Measurements from ENCODE around the gene GNAS. TPM values are rescaled to one million over a fixed set of nuclear protein-coding genes. Genes with fewer than 3 reads are reported as not detected.

The GNAS gene
- total RNA-seq, 1 donor from 2014 or later = 875 TPM

DNA sequence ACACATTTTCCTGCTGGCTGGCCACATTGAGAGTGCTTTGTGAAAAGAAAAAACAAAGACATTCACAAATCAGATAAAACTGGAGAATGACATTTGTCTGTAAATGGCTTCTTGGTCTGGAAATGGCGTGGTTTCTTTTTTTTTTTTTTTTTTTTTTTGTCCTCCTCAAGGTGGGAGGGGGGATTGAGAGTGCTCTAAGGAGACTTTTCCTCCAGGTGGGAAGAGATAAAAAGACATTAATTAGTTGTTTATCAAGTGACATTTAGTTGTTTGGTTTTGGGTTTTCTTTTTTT, 40.4 kb downstream of the GNAS start:
- DNase-seq (ENCODE audit: extremely low spot score in 2 of 2) = no peak
- peaks cover 56% of the 10 kb centered on the region for H3K4me1 ChIP-seq
- no peaks in the 10 kb centered on the region for H3K9me3 ChIP-seq
- peak overlapping the region; percentile 74 to 89 for H3K4me3 ChIP-seq
- peak overlapping the region; percentile 99 for H3K27ac ChIP-seq
- H3K27me3 ChIP-seq = no peaks in the 10 kb centered on the region
- intact Hi-C loops (cut with DNase I) = loop anchor here (5.0 kb wide), 2 partner anchors 89 to 139 kb away; partner anchors contain the start of genes ATP5F1E and NELFCD
- TF ChIP-seq POLR2AphosphoS5 (IDR thresholded peaks at IDR 0.05; ENCODE audit: insufficient read depth in 1 of 2, low read depth in 1 of 2) (no peak), CTCF (IDR thresholded peaks at IDR 0.05) (no peak), POLR2A (IDR thresholded peaks at IDR 0.05) (no peak)
- H3K36me3 ChIP-seq = peaks cover 0 to 14% of the 10 kb centered on the region in 2 donors

- Histone ChIP-seq H3K4me1 (peaks cover 57% of the 10 kb centered on the region), H3K27me3 (no peaks in the 10 kb centered on the region), H3K9me3 (no peaks in the 10 kb centered on the region), H3K4me3 (peak overlapping the region; percentile 1 to 74), H3K36me3 (peaks cover 0 to 14% of the 10 kb centered on the region in 2 donors), H3K27ac (peak overlapping the region; percentile 99)
- TF ChIP-seq CTCF (IDR thresholded peaks at IDR 0.05) = no peak
- TF ChIP-seq POLR2AphosphoS5 (IDR thresholded peaks at IDR 0.05; ENCODE audit: insufficient read depth in 1 of 2, low read depth in 1 of 2) = no peak
- TF ChIP-seq POLR2A (IDR thresholded peaks at IDR 0.05) = no peak
- intact Hi-C loops (cut with DNase I) = loop anchor here (5.0 kb wide), 2 partner anchors 89 to 139 kb away; partner anchors contain the start of genes ATP5F1E and NELFCD
- no peak for DNase-seq (ENCODE audit: extremely low spot score in 2 of 2)
Observed at GRCh38 chr20:58893355-58894120, 41.0 kb downstream of the GNAS start.

DNA sequence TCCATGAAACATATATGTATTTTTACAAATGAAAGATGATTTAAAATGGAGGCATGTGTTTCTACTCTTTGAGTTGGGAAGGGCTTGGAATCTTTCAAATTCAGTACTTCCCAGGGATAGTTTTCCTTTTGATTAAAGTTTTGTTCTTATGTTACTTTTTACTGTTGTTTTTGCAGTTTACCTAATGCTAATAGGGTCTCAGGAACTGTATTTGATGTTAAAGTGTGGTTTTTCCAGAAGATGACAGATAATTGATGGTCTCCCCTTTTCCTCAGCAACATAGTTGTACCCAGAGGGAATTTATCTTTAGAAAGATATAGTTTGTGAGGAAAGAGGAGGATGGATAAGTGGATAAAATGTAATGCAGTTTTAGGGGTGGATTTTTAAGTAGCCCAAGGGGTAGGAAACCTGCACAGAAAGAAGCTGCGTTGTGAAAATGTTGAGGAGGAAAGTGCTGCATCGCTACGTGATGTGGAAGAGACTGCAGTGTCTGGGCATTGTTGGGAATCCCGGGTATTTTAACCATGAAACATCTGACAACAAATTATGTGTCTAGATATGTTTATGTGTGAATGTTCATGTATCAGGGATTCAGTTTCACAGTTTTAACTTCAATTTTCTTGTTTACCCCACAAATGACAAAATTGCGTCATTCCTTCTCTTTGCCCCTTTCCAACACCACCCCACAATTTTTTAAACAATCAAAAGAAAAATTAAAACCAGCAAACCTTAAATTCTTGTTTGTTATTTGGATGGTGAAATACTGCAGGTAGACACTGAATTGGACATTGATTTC, 42.3 kb downstream of the GNAS start:
- Histone ChIP-seq H3K4me3 (peak overlapping the region; percentile 11 to 23), H3K36me3 (peaks cover 0 to 26% of the 10 kb centered on the region in 2 donors), H3K27me3 (no peaks in the 10 kb centered on the region), H3K27ac (no peak overlapping the region), H3K9me3 (no peaks in the 10 kb centered on the region), H3K4me1 (peaks cover 70% of the 10 kb centered on the region)
- no peak for DNase-seq (ENCODE audit: extremely low spot score in 2 of 2)
- intact Hi-C loops (cut with DNase I) = loop anchor here (5.0 kb wide), 2 partner anchors 87 to 137 kb away; partner anchors contain the start of genes ATP5F1E and NELFCD
- TF ChIP-seq POLR2A (IDR thresholded peaks at IDR 0.05) (no peak), POLR2AphosphoS5 (IDR thresholded peaks at IDR 0.05; ENCODE audit: insufficient read depth in 1 of 2, low read depth in 1 of 2) (no peak), CTCF (IDR thresholded peaks at IDR 0.05) (no peak)

DNA sequence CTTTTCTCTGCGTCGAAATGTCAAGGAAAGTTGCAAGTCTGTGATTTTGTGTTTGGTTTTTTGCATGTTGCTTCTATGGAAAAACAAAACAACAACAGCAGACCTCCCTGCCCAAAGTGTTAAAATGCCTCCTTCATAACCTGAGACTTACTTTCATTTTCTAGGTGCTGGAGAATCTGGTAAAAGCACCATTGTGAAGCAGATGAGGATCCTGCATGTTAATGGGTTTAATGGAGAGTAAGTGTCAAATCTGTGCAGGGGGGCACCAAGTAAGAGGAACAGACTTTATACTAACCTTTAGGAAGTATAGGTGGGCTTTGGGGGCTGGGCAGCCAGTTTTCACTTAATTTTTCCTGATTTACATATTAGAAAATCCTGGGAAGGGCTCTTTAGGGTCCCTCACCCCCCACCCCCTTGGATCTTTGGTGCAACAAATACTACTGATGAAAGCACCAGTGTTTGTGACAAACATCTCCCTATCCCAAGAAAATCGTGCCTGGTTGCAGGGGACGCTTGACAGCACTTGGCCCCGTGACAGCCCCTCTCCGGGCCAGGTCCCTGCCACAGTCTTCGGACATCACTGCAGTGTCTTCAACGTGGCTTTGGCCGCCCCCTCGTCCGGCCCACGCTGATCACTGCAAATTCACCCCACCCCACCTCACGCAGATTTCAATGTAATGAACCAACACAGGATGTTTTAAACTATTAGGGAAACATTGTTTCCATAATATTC, 43.1 kb downstream of the GNAS start:
- peaks cover 78% of the 10 kb centered on the region for H3K4me1 ChIP-seq
- intact Hi-C loops (cut with DNase I) = no loop called here
- no peak for TF ChIP-seq CTCF (IDR thresholded peaks at IDR 0.05)
- TF ChIP-seq POLR2AphosphoS5 (IDR thresholded peaks at IDR 0.05; ENCODE audit: insufficient read depth in 1 of 2, low read depth in 1 of 2) = no peak
- TF ChIP-seq POLR2A (IDR thresholded peaks at IDR 0.05) = no peak

More for the DNA sequence above, 43.1 kb downstream of the GNAS start:
- Histone ChIP-seq H3K27ac (peak overlapping the region; percentile 18), H3K27me3 (no peaks in the 10 kb centered on the region), H3K4me3 (peak overlapping the region; percentile 1 to 23), H3K9me3 (no peaks in the 10 kb centered on the region), H3K36me3 (peaks cover 0 to 26% of the 10 kb centered on the region in 2 donors)
- DNase-seq (ENCODE audit: extremely low spot score in 2 of 2) = no peak

Measured in vagina (tissue), 2 donors.